Measurements from ENCODE around the gene PDE8A. TPM values are rescaled to one million over a fixed set of nuclear protein-coding genes. Genes with fewer than 3 reads are reported as not detected.

The PDE8A gene
- total and polyA plus RNA-seq, 10 of the 15 experiments (the other 5 are each of a cell fraction or from before 2014, with no cell fraction given), result 6.7 to 69.2 (median 27.2) TPM

- no peaks in the 10 kb centered on the region for H3K4me1 ChIP-seq (ENCODE audit: control insufficient read depth, insufficient read depth, low read length)
- RAD21 ChIA-PET (ENCODE audit: unreplicated experiment), result no interaction called here
- no TSS peak for BruUV-seq (replicated peaks)
- in situ Hi-C loops (cut with MboI), result no loop called here
- SMC1A ChIA-PET (ENCODE audit: uncharacterized antibody, unreplicated experiment), result no interaction called here
- H3K4me2 ChIP-seq (ENCODE audit: control insufficient read depth, insufficient read depth), result no peak overlapping the region
- H4K20me1 ChIP-seq (ENCODE audit: control insufficient read depth, insufficient read depth), result no peaks in the 10 kb centered on the region
- ATAC-seq, result no peak
- POLR2A ChIA-PET, result no interaction called here
- H3K9ac ChIP-seq (ENCODE audit: control insufficient read depth, insufficient read depth, low read length), result no peak overlapping the region
- CTCF ChIA-PET, result no interaction called here
- TF ChIP-seq GATAD2B (conservative IDR thresholded peaks at IDR 0.05; ENCODE audit: low read depth) (no peak), ZBTB40 (IDR thresholded peaks at IDR 0.05; ENCODE audit: borderline replicate concordance) (no peak), SMARCA5 (IDR thresholded peaks at IDR 0.05) (no peak), GABPA (IDR thresholded peaks at IDR 0.05; ENCODE audit: low read depth) (no peak), ZBTB11 (CRISPR knock-in tag; IDR thresholded peaks at IDR 0.05) (no peak), SUPT20H (IDR thresholded peaks at IDR 0.05; ENCODE audit: borderline replicate concordance, control insufficient read depth, low read depth, low read length) (no peak), IKZF1 (conservative IDR thresholded peaks at IDR 0.05) (no peak), STAT1 (conservative IDR thresholded peaks at IDR 0.05) (no peak), NR2C2 (IDR thresholded peaks at IDR 0.05; ENCODE audit: borderline replicate concordance, control insufficient read depth, insufficient read length, low read depth) (no peak), KDM1A (IDR thresholded peaks at IDR 0.05; ENCODE audit: borderline replicate concordance) (no peak), CHD4 (IDR thresholded peaks at IDR 0.05) (no peak)
- TF ChIP-seq, protein P1, sequence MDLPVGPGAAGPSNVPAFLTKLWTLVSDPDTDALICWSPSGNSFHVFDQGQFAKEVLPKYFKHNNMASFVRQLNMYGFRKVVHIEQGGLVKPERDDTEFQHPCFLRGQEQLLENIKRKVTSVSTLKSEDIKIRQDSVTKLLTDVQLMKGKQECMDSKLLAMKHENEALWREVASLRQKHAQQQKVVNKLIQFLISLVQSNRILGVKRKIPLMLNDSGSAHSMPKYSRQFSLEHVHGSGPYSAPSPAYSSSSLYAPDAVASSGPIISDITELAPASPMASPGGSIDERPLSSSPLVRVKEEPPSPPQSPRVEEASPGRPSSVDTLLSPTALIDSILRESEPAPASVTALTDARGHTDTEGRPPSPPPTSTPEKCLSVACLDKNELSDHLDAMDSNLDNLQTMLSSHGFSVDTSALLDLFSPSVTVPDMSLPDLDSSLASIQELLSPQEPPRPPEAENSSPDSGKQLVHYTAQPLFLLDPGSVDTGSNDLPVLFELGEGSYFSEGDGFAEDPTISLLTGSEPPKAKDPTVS (IDR thresholded peaks at IDR 0.05; ENCODE audit: low read depth, low read length), result no peak
- H3K4me3 ChIP-seq, result no peak overlapping the region
- no peak overlapping the region for H3K27ac ChIP-seq (ENCODE audit: control insufficient read depth, insufficient read depth)
- no peaks in the 10 kb centered on the region for H3K9me3 ChIP-seq (replicated peaks; ENCODE audit: control insufficient read depth, insufficient read depth, low read length)
- no peak for DNase-seq (ENCODE audit: low read depth, low spot score)
- peaks cover 9 to 16% of the 10 kb centered on the region in 2 experiments for H3K36me3 ChIP-seq (ENCODE audit: control insufficient read depth in 2 of 2, insufficient read depth in 2 of 2, low read length in 1 of 2)
- no peaks in the 10 kb centered on the region for H3K79me2 ChIP-seq (ENCODE audit: control insufficient read depth, insufficient read depth, low read length)
- intact Hi-C loops (cut with micrococcal nuclease; ENCODE audit: unreplicated experiment), result no loop called here
- no peak overlapping the region for H2AFZ ChIP-seq (ENCODE audit: control insufficient read depth, low read depth, low read length)
- FAIRE-seq, result no peak
- WGBS (ENCODE audit: insufficient coverage, insufficient replicate concordance, low lambda C conversion rate, missing lambda C conversion rate), result 88% methylated on average over 5 of the region's 5 CpGs
- no peaks in the 10 kb centered on the region for H3K27me3 ChIP-seq (replicated peaks in 1 of 2; ENCODE audit: control insufficient read depth in 2 of 2, insufficient read depth in 2 of 2, low read length in 1 of 2)
Measured at GRCh38 chr15:85088300-85088699, 106.6 kb downstream of the PDE8A start.
